ENCODE results near the gene IKZF2.

IKZF2 gene

DNA sequence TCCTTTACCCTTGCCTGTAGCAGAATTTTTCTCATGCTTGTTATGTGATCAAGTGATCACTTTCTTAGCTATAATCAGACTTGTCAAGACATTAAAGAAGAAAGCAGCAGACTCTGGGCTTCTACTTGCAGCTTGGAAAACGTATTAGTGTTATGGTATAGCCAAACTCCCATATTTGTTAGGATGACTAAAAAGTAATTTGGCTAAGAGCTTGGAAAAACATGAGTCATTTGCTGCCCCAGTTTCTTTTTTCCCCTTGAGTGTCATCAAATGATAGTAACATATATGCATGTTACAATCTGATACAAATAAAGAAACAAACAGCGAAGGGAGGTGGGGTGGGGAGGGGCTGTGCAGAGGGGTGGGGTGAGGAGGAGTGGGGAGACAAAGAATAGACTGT is 155.5 kb downstream of the IKZF2 start:
- no peak for DNase-seq

- DNase-seq: no peak
Measured at GRCh38 chr2:212994976-212995375, 156.4 kb downstream of the IKZF2 start.

DNA sequence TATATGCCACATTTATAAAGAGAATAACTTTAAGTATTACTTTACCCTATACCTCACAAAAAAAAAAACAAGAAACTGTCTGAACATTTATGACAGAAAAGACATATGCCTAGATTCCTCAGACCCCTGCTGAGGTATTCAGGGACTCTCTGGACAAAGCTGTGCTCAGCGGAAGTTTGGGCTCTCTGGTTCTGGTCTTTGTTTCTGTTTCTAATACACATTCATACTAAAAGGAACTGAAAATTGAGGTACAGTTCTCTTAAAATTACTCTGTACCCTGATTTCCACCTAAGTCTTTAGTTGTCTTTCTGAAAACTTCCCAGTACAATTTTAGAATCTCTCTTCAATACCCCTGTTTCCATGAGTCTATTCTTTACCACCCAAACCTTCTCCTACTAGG is 160.3 kb downstream of the IKZF2 start:
- no peak for DNase-seq

- no peak for DNase-seq
Measured at GRCh38 chr2:212990697-212991096, 160.7 kb downstream of the IKZF2 start.

DNA sequence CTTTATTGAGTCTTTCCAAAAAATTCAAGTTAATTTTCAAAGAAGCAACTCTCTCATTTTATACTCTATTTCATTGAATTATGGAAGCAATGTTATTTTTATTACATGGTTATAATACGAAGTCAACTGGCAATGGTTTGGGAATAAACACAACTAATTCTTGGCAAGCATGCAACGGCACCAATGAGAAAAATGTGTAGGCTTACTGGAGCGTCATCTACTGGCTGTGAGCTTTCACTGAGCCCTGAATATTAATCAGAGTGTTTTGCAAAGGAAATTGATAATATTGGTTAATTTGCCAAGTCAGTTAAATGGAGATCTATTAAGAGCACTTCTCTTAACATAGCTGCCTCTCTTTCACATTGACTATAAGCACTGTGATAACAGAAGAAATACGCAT is 163.9 kb downstream of the IKZF2 start:
- no peak for DNase-seq

- no peak for DNase-seq
Measured at GRCh38 chr2:212984129-212984528, 167.3 kb downstream of the IKZF2 start.

- no peak for DNase-seq
Measured at GRCh38 chr2:212979799-212980198, 171.6 kb downstream of the IKZF2 start.

DNA sequence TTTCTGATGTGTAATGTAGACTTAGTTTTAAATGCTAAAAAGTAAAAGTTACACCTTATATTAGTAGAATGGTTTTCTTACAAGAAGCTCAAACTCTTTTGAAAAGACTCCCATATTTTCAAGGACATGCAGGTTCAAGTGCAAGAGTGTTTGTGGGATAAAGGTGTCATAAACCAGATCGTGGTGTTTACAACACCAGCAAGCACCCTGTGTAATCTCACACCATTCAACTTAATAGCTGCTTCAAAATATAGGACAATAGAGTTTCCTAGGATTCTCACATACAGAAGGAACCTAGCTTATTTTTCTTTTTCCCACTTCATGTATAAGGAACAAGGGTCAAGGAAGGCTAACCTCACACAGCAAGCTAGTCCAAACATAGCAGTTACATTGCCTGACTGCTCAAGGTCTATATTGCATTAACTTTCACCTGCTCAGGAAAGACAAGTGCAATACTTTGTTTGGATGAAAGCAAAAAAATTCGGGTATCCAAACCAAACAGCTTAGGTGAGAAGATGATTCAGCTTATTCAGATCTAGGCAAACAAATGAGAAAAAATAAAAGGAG is 172.3 kb downstream of the IKZF2 start:
- no peak for DNase-seq

DNA sequence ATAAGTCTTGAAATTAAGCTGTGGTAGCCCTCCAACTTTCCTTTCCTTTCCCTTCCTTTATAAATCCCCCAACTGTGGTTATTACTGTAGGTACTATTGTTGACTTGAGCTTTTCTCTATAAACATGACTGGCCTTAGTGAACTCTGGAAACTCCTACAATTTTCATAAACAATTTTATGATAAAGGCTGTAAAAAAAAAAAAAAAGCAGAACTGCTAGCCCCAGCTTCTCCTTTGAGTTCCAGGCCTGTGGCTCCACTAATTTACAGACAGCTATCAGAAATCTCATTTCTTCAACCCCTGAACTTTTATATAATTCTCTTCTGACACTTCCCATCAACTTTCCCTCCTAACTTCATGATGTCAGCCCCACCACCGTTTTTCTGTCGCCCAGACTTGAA is 174.3 kb downstream of the IKZF2 start:
- no peak for DNase-seq

DNA sequence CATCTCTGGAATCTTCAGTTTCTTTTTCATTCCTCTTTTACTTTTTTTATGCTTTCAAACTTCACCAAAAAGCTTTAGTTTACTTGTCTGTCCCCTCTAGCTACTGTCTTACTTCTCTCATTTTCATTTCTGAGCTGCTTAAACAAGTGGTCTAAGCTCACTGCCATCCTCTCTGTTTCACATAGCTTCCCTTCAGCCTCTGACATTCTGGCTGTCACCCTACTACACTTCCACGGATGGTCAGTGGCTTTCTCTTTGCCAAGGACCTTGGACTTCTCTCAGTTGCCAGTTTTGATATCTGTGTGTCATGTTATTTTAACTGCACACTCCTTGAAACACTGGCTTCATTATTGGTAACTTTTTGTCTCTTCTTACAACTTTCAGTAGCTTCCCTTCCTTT is 176.1 kb downstream of the IKZF2 start:
- no peak for DNase-seq

DNA sequence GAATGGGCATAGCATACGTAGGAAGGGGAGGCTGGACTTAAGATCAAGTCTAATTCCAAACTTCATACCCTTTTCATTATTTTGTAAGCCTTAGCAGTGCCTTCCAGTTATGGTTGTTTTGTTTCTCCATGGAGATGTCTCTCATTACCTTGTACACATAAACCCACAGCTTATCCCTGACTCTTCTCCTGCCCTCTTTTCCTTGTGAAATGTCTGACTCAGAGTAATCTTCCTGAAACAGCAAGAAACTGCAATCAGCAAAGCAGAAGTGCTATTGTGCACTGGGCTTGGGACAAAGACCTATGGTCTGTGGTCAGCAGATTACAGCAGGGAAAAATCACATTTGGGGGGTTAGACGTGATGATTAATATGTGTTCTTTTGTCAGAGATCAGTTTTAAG is 176.7 kb downstream of the IKZF2 start:
- no peak for DNase-seq

DNA sequence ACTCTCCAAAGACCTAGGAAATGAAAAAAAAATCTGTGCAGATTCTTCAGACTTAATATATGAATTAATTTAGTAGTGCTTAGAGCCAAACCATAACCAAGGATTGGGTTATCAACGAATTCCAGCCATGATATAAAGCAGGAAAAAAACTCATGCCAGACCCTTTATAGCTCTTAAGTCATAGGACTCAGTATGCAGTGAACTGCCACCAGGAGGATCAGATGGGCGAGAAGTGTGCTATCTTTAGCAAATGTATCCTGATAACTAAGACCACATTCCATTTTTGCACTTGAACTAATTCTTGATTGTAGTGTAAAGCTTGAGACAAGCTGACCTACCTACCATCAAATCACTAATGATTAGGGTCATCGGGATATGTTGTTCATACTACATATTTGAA is 178.1 kb downstream of the IKZF2 start:
- DNase-seq: no peak

DNA sequence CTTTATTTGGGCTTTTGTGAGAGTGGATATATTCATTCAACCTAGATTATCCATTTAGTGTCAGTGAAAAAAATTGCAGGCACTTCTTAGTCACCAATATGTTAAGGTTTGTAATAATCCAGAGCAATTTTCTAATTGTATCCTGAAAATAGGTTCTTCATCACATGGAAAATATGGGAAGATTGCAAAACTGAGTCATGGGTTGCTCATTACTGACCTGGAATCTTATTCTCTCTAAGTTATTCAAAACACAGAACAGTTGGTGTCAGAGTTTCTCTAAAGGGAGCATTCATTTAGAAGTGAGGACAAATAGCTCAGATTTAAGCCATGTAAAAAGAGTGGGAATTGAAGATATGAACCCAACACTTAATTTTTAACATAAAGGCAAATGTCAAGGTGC is 181.3 kb downstream of the IKZF2 start:
- DNase-seq: no peak

GRCh38 chr2:212968284-212969081 is 182.9 kb downstream of the IKZF2 start:
- DNase-seq: no peak

GRCh38 chr2:212966884-212967283 is 184.5 kb downstream of the IKZF2 start:
- DNase-seq: no peak

DNA sequence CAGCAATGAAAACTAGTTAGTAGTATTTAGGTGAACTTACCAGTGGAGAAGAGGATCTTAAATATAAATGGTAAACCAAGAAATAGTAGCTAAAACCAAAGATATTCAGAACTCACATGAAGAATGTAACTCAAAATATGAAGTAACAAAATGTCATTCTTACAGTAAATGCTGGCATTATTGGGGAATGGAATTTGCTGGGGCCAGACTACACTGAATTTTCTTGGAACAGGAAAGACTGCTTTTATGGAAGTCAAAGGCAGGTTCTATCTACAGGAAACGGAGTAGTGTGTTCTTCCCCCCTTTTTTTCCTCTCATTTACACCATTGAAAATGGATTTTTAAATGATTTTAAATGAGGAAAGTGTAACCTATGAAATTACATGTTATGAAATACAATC is 188.7 kb downstream of the IKZF2 start:
- DNase-seq: no peak

DNA sequence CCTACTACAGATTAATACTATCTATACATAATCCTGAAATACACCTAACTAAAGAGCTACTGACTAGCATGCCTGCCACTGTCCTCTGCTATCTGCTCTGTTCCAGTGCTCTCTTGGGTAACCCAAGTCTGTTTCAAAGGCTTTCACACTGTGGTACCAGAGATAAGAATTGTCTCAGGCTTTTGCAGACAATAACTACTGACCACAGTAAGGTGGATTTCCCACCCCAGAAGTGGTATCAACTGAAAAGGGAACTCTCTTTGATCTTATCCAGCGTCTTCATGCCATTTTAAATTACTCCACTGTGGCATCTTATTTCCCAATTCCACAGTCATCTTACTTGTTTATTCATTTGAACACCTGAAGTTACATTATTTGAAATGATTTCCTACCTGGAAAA is 190.2 kb downstream of the IKZF2 start:
- no peak for DNase-seq

- no peak for DNase-seq
Measured at GRCh38 chr2:212960336-212960735, 191.1 kb downstream of the IKZF2 start.

GRCh38 chr2:212959471-212960117 is 191.8 kb downstream of the IKZF2 start:
- DNase-seq: no peak

DNA sequence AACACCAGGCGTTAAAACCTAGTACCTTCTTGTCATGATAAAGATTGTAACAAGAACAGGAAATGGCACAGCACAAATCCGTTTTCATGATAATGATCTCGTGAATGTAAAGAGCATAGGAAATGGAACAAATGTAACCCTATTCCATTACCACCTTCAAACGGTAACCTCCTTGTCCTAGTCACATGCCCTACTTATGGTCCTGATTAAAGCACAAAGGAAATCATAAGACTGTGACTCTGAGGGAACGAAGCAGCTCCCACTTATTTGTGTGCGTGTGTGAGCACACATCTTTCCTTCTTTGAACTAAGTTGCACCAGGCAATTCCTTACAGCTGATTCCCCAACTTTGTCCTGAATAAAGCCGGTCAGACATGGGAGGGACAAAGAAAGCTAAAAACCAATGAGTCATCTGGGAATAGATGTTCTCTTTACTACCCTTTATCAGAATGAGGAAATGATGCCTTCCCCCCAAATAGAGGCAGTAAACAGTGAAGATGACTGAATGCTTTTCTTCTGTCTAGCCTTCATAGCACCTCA is 192.6 kb downstream of the IKZF2 start:
- DNase-seq: no peak

- no peak for DNase-seq
Measured at GRCh38 chr2:212958133-212958532, 193.3 kb downstream of the IKZF2 start.

DNA sequence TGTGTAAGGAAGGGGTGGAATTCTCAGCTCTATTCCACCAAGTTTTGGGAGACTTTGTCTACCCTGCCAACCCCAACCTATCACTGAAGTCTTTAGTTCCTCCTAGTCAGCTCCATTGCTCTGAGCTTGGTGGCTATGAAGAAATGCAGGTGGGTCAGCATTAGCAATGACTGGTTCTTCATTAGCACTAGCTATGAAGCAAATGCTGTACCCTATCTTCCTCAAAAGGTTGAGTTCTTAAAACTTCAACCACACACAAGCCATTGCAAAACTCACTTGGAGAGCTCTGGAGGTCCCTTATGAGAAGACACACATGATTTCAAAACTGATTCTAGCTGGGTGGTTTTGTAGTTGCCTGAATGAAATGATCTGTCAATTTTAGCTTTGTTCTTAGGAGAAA is 193.8 kb downstream of the IKZF2 start:
- no peak for DNase-seq

DNA sequence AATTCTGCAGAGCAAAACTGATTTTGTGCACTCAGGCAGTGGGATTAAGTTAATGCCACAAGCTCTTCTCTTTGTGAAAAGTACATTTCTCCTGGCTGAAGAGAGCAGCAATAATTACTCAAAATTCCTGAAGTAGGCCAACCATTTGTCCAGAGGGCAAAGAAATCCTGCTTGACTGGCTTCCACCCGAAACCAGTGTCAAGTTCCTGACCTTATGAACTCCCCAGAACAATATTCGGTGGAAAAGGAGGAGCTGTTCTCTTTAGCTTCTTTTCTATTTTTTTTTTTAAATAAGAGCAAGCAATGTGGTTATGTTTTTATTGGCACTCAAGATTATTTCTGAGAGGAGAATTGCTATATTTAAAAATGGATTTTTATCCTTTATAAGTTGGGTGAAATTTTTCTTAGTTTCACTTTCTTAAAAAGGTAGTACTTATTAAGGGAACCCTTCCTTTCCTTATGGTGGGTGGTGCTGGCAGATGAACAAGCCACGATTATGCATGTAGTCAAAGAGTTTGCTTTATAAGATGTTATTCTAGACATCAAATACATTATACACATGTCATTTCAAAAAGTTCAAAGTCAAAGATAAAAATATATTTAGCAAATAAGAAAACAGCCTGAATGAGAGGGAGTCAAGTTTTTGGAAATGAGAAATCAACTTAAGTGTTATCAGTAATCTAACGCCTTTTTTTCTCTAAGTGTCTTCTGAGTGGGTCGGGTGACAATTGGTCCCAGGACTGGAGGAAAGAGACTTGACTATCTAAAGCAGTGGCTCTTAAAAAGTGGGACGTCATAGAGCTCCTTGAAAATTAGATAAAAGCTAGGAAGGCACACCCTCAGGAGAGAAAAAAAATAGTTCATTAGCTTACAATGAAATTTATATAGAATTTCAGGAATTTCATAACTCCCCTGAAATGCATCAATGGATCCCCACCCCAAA is 194.5 kb downstream of the IKZF2 start:
- DNase-seq: no peak
